ENCODE measurements around the gene RNF224.

DNA sequence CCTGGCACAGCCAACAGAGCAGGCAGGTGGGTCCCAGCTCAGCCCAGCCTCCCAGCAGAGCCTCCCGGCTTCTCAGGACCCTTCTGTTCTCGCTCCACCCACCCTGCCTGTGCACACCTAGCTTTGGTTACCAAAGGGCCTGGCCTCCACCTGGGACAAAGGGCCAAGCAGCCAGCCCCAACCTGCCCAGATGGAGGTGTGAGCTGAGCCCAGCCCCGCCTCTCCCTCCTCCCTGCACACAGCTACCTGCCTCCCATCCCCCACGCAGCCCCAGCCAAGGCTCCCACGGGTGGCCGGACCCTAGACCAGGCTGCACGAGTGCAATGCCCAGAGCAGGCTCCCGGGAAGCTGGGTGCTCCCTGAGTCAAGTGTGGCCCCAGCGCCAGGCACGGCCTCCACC lies 32.4 kb upstream of the RNF224 start:
- TF ChIP-seq GATA3 (IDR thresholded peaks at IDR 0.05; ENCODE audit: low read depth, low read length) (no peak), GATA2 (IDR thresholded peaks at IDR 0.05; ENCODE audit: low read depth, low read length) (no peak)

All from SH-SY5Y (cell line).